Astrocyte (in vitro differentiated cells and primary cell): Measurements from ENCODE around the gene ACOT8. TPM values are rescaled to one million over a fixed set of nuclear protein-coding genes. Genes with fewer than 3 reads are reported as not detected.

Experiments
- DNase-seq: peaks from one replicate; pipeline ENCODE4 v3.0.0-alpha.2; 2010; ENCODE audit warnings: low read depth
- FAIRE-seq: peaks from 2 replicates; lab custom pipeline; 2011; peaks lifted over from hg19 to GRCh38; lab: Jason Lieb, UNC
- H2AFZ ChIP-seq: 2 replicates; pipeline ENCODE4 v1.6.0; 2012; ENCODE audit warnings: low read depth, low read length, inconsistent platforms
- H3K27ac ChIP-seq: 2 replicates; pipeline ENCODE4 v1.5.1; 2011; ENCODE audit warnings: low read depth, low read length, inconsistent platforms
- H3K27me3 ChIP-seq: 2 replicates; pipeline ENCODE4 v1.6.0; 2011; ENCODE audit warnings: low read length, inconsistent platforms; ENCODE audit not compliant: insufficient read depth
- H3K36me3 ChIP-seq: 2 replicates; pipeline ENCODE4 v1.5.1; 2011; ENCODE audit warnings: low read length, inconsistent platforms; ENCODE audit not compliant: insufficient read depth
- H3K4me1 ChIP-seq: 2 replicates; pipeline ENCODE4 v1.5.1; 2011; ENCODE audit warnings: low read length, inconsistent platforms; ENCODE audit not compliant: insufficient read depth
- H3K4me2 ChIP-seq: 2 replicates; pipeline ENCODE4 v1.6.0; 2012; ENCODE audit warnings: low read length, inconsistent platforms
- H3K4me3 ChIP-seq: 2 replicates; pipeline ENCODE4 v1.5.1; 2011; ENCODE audit warnings: low read depth, mild to moderate bottlenecking, low read length, inconsistent platforms; ENCODE audit not compliant: insufficient read depth
- H3K79me2 ChIP-seq: 2 replicates; pipeline ENCODE4 v1.6.0; 2012; ENCODE audit warnings: mild to moderate bottlenecking, low read length, inconsistent platforms; ENCODE audit not compliant: insufficient read depth
- H3K9ac ChIP-seq: 2 replicates; pipeline ENCODE4 v1.6.0; 2012; ENCODE audit warnings: mild to moderate bottlenecking, low read length, inconsistent platforms
- H3K9me3 ChIP-seq: 2 replicates; pipeline ENCODE4 v1.5.1; 2012; ENCODE audit warnings: low read depth, mild to moderate bottlenecking, low read length, inconsistent platforms; ENCODE audit not compliant: insufficient read depth
- H4K20me1 ChIP-seq: 2 replicates; pipeline ENCODE4 v1.6.0; 2012; ENCODE audit warnings: low read length, inconsistent platforms; ENCODE audit not compliant: insufficient read depth
- H3K27ac Mint-ChIP-seq: one replicate; pipeline ENCODE4 v1.8.0; 2021; ENCODE audit warnings: mild to moderate bottlenecking, mixed read lengths; ENCODE audit not compliant: unreplicated experiment
- H3K27me3 Mint-ChIP-seq: one replicate; pipeline ENCODE4 v1.8.0; 2021; ENCODE audit warnings: low read depth, mixed read lengths; ENCODE audit not compliant: unreplicated experiment
- H3K36me3 Mint-ChIP-seq: one replicate; pipeline ENCODE4 v1.8.0; 2021; ENCODE audit warnings: low read depth, mixed read lengths; ENCODE audit not compliant: unreplicated experiment
- H3K4me1 Mint-ChIP-seq: one replicate; pipeline ENCODE4 v1.8.0; 2021; ENCODE audit warnings: low read depth, mixed read lengths; ENCODE audit not compliant: unreplicated experiment
- H3K4me3 Mint-ChIP-seq: one replicate; pipeline ENCODE4 v1.8.0; 2021; ENCODE audit warnings: mild to moderate bottlenecking, moderate library complexity, mixed read lengths; ENCODE audit not compliant: unreplicated experiment
- H3K9me3 Mint-ChIP-seq: one replicate; pipeline ENCODE4 v1.8.0; 2021; ENCODE audit warnings: mild to moderate bottlenecking, mixed read lengths; ENCODE audit not compliant: unreplicated experiment
- CTCF ChIP-seq: IDR thresholded peaks from 2 replicates; pipeline ENCODE4 v1.5.1; 2011; ENCODE audit warnings: low read depth, mild to moderate bottlenecking, inconsistent platforms, low read length, moderate library complexity; ENCODE audit not compliant: insufficient read depth
- EZH2 ChIP-seq: IDR thresholded peaks from 2 replicates; pipeline ENCODE4 v1.6.1; 2012; ENCODE audit warnings: mild to moderate bottlenecking, low read length, inconsistent platforms; ENCODE audit not compliant: insufficient read depth
- total RNA-seq: library from RNA; stranded (reverse); gene quantifications from 2 replicates; pipeline ENCODE4 v1.2.1, GENCODE V29; 2021

Gene ACOT8
- total RNA-seq, 1 donor from 2014 or later = 22.0 TPM

DNA sequence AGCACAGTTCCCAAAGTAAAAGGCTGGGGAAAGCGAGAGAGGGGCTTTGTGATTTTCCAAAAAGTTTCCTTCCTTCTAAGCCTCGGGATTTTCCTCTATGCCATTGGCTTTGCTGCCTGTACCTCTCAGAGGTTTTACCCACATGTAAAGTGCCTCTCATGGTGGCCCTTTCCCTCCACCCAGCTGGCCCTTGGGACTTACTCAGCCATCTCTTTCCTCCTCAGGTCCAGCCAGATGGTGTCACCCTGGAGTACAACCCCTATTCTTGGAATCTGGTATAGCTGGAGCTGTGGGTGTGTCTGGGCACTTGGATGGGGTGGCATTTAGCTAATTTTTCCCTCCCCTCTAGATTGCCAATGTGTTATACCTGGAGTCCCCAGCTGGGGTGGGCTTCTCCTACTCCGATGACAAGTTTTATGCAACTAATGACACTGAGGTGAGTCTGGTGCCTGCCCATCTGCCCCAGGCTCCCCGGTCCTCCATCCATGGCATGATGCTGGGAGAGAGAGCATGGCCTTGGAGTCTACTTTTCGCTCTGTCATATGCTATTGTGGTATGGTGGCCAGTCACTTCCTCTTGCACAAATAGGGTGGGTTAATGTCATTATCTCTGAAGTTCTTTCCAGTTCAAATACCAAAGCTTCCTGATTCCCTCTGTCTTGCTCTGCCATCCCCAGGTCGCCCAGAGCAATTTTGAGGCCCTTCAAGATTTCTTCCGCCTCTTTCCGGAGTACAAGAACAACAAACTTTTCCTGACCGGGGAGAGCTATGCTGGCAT is 35.0 kb upstream of the ACOT8 start:
- peak overlapping the region; percentile 88 for H3K9ac ChIP-seq
- peaks cover 9% of the 10 kb centered on the region for H3K4me1 Mint-ChIP-seq
- peak overlapping the region; percentile 62 for H3K27ac Mint-ChIP-seq
- peak; percentile 12 for TF ChIP-seq CTCF
- no peak for TF ChIP-seq EZH2
- H3K27ac ChIP-seq = no peak overlapping the region
- H3K4me3 Mint-ChIP-seq = peak overlapping the region; percentile 89
- peaks cover 16% of the 10 kb centered on the region for H3K79me2 ChIP-seq
- H2AFZ ChIP-seq = peak overlapping the region; percentile 94
- peaks cover 30% of the 10 kb centered on the region for H3K4me1 ChIP-seq
- no peaks in the 10 kb centered on the region for H3K9me3 ChIP-seq
- no peaks in the 10 kb centered on the region for H3K27me3 ChIP-seq
- H4K20me1 ChIP-seq = peaks cover 28% of the 10 kb centered on the region
- peaks cover 19% of the 10 kb centered on the region for H3K36me3 Mint-ChIP-seq
- peaks cover 2% of the 10 kb centered on the region for H3K36me3 ChIP-seq
- peak overlapping the region; percentile 77 for H3K4me3 ChIP-seq
- H3K9me3 Mint-ChIP-seq = no peaks in the 10 kb centered on the region
- H3K4me2 ChIP-seq = peak overlapping the region; percentile 99
- DNase-seq = no peak
- FAIRE-seq = no peak
- H3K27me3 Mint-ChIP-seq = no peaks in the 10 kb centered on the region

- Mint-ChIP-seq H3K27ac (peak within 1 kb of the TSS; percentile 62), H3K4me1 (peaks cover 9% of the 10 kb centered on the region), H3K27me3 (no peaks in the 10 kb centered on the region), H3K36me3 (peaks cover 14% of the 10 kb centered on the region), H3K9me3 (no peaks in the 10 kb centered on the region), H3K4me3 (peak within 1 kb of the TSS; percentile 89)
- H3K9me3 ChIP-seq = no peaks in the 10 kb centered on the region
- peaks cover 16% of the 10 kb centered on the region for H3K79me2 ChIP-seq
- H3K27ac ChIP-seq = peak within 1 kb of the TSS; percentile 57
- H3K4me1 ChIP-seq = peaks cover 30% of the 10 kb centered on the region
- DNase-seq = peak; percentile 79
- no peaks in the 10 kb centered on the region for H3K36me3 ChIP-seq
- peak within 1 kb of the TSS; percentile 88 for H3K9ac ChIP-seq
- H3K27me3 ChIP-seq = no peaks in the 10 kb centered on the region
- peak within 1 kb of the TSS; percentile 77 for H3K4me3 ChIP-seq
- peak within 1 kb of the TSS; percentile 99 for H3K4me2 ChIP-seq
- H2AFZ ChIP-seq = peak within 1 kb of the TSS; percentile 94
- peaks cover 28% of the 10 kb centered on the region for H4K20me1 ChIP-seq
- TF ChIP-seq EZH2 = no peak
- no peak for TF ChIP-seq CTCF
- FAIRE-seq = no peak
These were observed 34.1 kb upstream of the ACOT8 start, which contains the start of the genes CTSA and NEURL2 for GRCh38 chr20:45890985-45891983. Gene CTSA, plus strand, starts transcription at chr20:45891335. Its CDS starts 234 bp downstream, at chr20:45891569. Gene NEURL2, minus strand, starts transcription at chr20:45891208. Its CDS starts 217 bp downstream, at chr20:45890991.
